H1 (cell line): ENCODE measurements around the gene MACROD2. TPM values are rescaled to one million over a fixed set of nuclear protein-coding genes. Genes with fewer than 3 reads are reported as not detected.
A peak's percentile ranks its signal among the peaks of the same experiment; 100 is the strongest.

Experiments used
- CTCF ChIA-PET: fragments of 300-600 bp; sonication (Branson Sonifier 250); formaldehyde crosslinking; loops from one replicate; lab custom pipeline; 2021; ENCODE audit not compliant: partially characterized antibody; lab: Charles Lee
- POLR2A ChIA-PET: fragments of 300-600 bp; sonication (Branson Sonifier 250); formaldehyde crosslinking; loops from one replicate; lab custom pipeline; 2021; ENCODE audit warnings: inconsistent platforms; ENCODE audit not compliant: partially characterized antibody; lab: Charles Lee
- DNase-seq, 2 experiments: peaks; one replicate each; pipeline versions ENCODE4 v3.0.0 to v3.0.0-alpha.2; 2010 to 2022; ENCODE audit warnings: low spot score in 2 of 2, low read depth in 1 of 2, mixed read lengths in 1 of 2
- FAIRE-seq: peaks from 2 replicates; lab custom pipeline; 2011; peaks lifted over from hg19 to GRCh38; lab: Jason Lieb, UNC
- H2AFZ ChIP-seq: 2 replicates; pipeline ENCODE4 v1.8.1; 2012; ENCODE audit warnings: low read length, inconsistent platforms
- H2AK5ac ChIP-seq: 2 replicates; pipeline ENCODE4 v1.6.1; 2013; ENCODE audit warnings: low read depth, low read length
- H2BK120ac ChIP-seq: replicated peaks from 2 replicates; pipeline ENCODE3; 2013; ENCODE audit warnings: low read depth, low read length, inconsistent platforms
- H2BK12ac ChIP-seq: 2 replicates; pipeline ENCODE4 v1.6.1; 2013; ENCODE audit warnings: low read depth, low read length
- H2BK15ac ChIP-seq: 2 replicates; pipeline ENCODE4 v1.6.1; 2013; ENCODE audit warnings: low read length
- H2BK20ac ChIP-seq: 2 replicates; pipeline ENCODE4 v1.6.1; 2013; ENCODE audit warnings: low read length
- H2BK5ac ChIP-seq: 2 replicates; pipeline ENCODE4 v1.6.1; 2013; ENCODE audit warnings: low read depth, low read length
- H3K14ac ChIP-seq: 2 replicates; pipeline ENCODE4 v1.6.1; 2013; ENCODE audit warnings: inconsistent platforms; ENCODE audit not compliant: insufficient read length
- H3K18ac ChIP-seq: 2 replicates; pipeline ENCODE4 v1.6.1; 2013; ENCODE audit warnings: low read length; ENCODE audit errors: extremely low read depth
- H3K23ac ChIP-seq: 2 replicates; pipeline ENCODE4 v1.6.1; 2013; ENCODE audit warnings: inconsistent platforms; ENCODE audit not compliant: insufficient read length
- H3K23me2 ChIP-seq: 2 replicates; pipeline ENCODE4 v1.6.1; 2013; ENCODE audit warnings: low read depth, low read length
- H3K27ac ChIP-seq: 2 replicates; pipeline ENCODE4 v1.6.1; 2011; ENCODE audit warnings: low read depth, low read length, inconsistent platforms
- H3K27me3 ChIP-seq, 4 experiments: replicated peaks in 1 of 4; 1 replicate in 1 of 4; 2 replicates in 3 of 4; pipeline versions ENCODE4 v1.6.1 to v1.8.1; 2011 to 2013; ENCODE audit warnings: low read length in 3 of 4, mild to moderate bottlenecking in 3 of 4, inconsistent platforms in 2 of 4, mixed read lengths in 2 of 4, moderate library complexity in 1 of 4; ENCODE audit not compliant: control insufficient read depth in 3 of 4, insufficient read depth in 3 of 4; ENCODE audit errors: extremely low read depth in 1 of 4
- H3K36me3 ChIP-seq, 4 experiments: 2 replicates each; pipeline versions ENCODE4 v1.6.1 to v1.8.1; 2011 to 2013; ENCODE audit warnings: mild to moderate bottlenecking in 4 of 4, low read length in 3 of 4, moderate library complexity in 2 of 4, control low read depth in 1 of 4, inconsistent platforms in 1 of 4; ENCODE audit not compliant: insufficient read depth in 4 of 4, control insufficient read depth in 2 of 4
- H3K4ac ChIP-seq: replicated peaks from 2 replicates; pipeline ENCODE3; 2013; ENCODE audit warnings: low read length, low read depth, mixed read lengths, inconsistent platforms; ENCODE audit not compliant: insufficient read length
- H3K4me1 ChIP-seq, 4 experiments: replicated peaks in 1 of 4; 1 replicate in 1 of 4; 2 replicates in 3 of 4; pipeline versions ENCODE4 v1.6.1 to v1.8.1; 2011 to 2013; ENCODE audit warnings: low read length in 3 of 4, inconsistent platforms in 2 of 4, mixed read lengths in 1 of 4; ENCODE audit not compliant: insufficient read depth in 4 of 4, control insufficient read depth in 3 of 4
- H3K4me2 ChIP-seq, 2 experiments: 2 replicates each; pipeline versions ENCODE4 v1.6.1 to v1.8.1; 2011 to 2013; ENCODE audit warnings: low read depth in 2 of 2, low read length in 2 of 2, control low read depth in 1 of 2, inconsistent platforms in 1 of 2, mild to moderate bottlenecking in 1 of 2; ENCODE audit not compliant: insufficient read depth in 1 of 2
- H3K4me3 ChIP-seq, 4 experiments: fragments of 200-600, 300-600 bp in 1 of 4; sonication (generic), shearing (Covaris generic), sonication (Bioruptor Twin) in 1 of 4; 2 replicates each; pipeline versions ENCODE4 v1.5.1 to v1.8.1; 2011 to 2016; ENCODE audit warnings: low read length in 4 of 4, low read depth in 3 of 4, control low read depth in 2 of 4, inconsistent platforms in 2 of 4, mild to moderate bottlenecking in 2 of 4, mixed read lengths in 1 of 4, moderate library complexity in 1 of 4; ENCODE audit not compliant: insufficient read depth in 2 of 4; ENCODE audit errors: extremely low read depth in 1 of 4
- H3K56ac ChIP-seq: replicated peaks from 2 replicates; pipeline ENCODE3; 2013; ENCODE audit warnings: low read depth, mild to moderate bottlenecking, mixed read lengths, low read length, inconsistent platforms; ENCODE audit not compliant: insufficient read length
- H3K79me1 ChIP-seq: 2 replicates; pipeline ENCODE4 v1.6.1; 2013; ENCODE audit warnings: low read depth, low read length, control low read depth
- H3K79me2 ChIP-seq, 2 experiments: 2 replicates each; pipeline versions ENCODE4 v1.6.1 to v1.8.1; 2012 to 2013; ENCODE audit warnings: low read length in 2 of 2, mild to moderate bottlenecking in 2 of 2, inconsistent platforms in 1 of 2; ENCODE audit not compliant: insufficient read depth in 2 of 2, control insufficient read depth in 1 of 2
- H3K9ac ChIP-seq, 4 experiments: replicated peaks in 1 of 4; 1 replicate in 1 of 4; 2 replicates in 3 of 4; pipeline versions ENCODE4 v1.6.1 to v1.8.1; 2011 to 2013; ENCODE audit warnings: low read depth in 3 of 4, low read length in 3 of 4, control low read depth in 2 of 4, mild to moderate bottlenecking in 2 of 4, moderate library complexity in 2 of 4, inconsistent platforms in 1 of 4; ENCODE audit errors: extremely low read depth in 1 of 4
- H3K9me3 ChIP-seq, 2 experiments: 2 replicates each; pipeline versions ENCODE4 v1.6.1 to v1.8.1; 2012 to 2013; ENCODE audit warnings: mild to moderate bottlenecking in 2 of 2, moderate library complexity in 2 of 2, control low read depth in 1 of 2, inconsistent platforms in 1 of 2, low read depth in 1 of 2, low read length in 1 of 2, mixed read lengths in 1 of 2; ENCODE audit not compliant: insufficient read depth in 2 of 2
- H4K20me1 ChIP-seq, 2 experiments: replicated peaks in 1 of 2; 2 replicates each; pipeline versions ENCODE3 to v1.8.1; 2011 to 2013; ENCODE audit warnings: inconsistent platforms in 2 of 2, low read length in 2 of 2, mild to moderate bottlenecking in 1 of 2; ENCODE audit not compliant: insufficient read depth in 2 of 2, control insufficient read depth in 1 of 2
- H4K5ac ChIP-seq: 2 replicates; pipeline ENCODE4 v1.6.1; 2013; ENCODE audit warnings: low read length, low read depth, mixed read lengths, inconsistent platforms; ENCODE audit not compliant: insufficient read length
- H4K8ac ChIP-seq: 2 replicates; pipeline ENCODE4 v1.8.0; 2013; ENCODE audit warnings: mild to moderate bottlenecking, moderate library complexity, low read length, inconsistent platforms; ENCODE audit not compliant: insufficient read depth; ENCODE audit errors: extremely low read depth
- H4K91ac ChIP-seq: replicated peaks from 2 replicates; pipeline ENCODE3; 2013; ENCODE audit warnings: low read length, mixed read lengths, inconsistent platforms; ENCODE audit not compliant: insufficient read length
- BRCA1 ChIP-seq: IDR thresholded peaks from 2 replicates; pipeline ENCODE4 v1.6.1; 2012; ENCODE audit warnings: low read depth, low read length, improper control_type of control experiment
- EZH2 ChIP-seq: fragments of 200-600 bp; sonication (generic); IDR thresholded peaks from 2 replicates; pipeline ENCODE4 v1.7.1; 2012; ENCODE audit warnings: low read depth, mild to moderate bottlenecking, moderate library complexity, low read length, inconsistent platforms; ENCODE audit not compliant: severe bottlenecking
- KDM1A ChIP-seq: fragments of 200-600, 300-600 bp; sonication (generic); IDR thresholded peaks from 2 replicates; pipeline ENCODE4 v1.7.1; 2016; ENCODE audit warnings: mild to moderate bottlenecking, low read length, borderline replicate concordance
- KDM4A ChIP-seq: IDR thresholded peaks from one replicate; pipeline ENCODE4 v1.7.1; 2012; ENCODE audit warnings: low read depth, mild to moderate bottlenecking, moderate library complexity, low read length, inconsistent platforms; ENCODE audit not compliant: severe bottlenecking
- KDM5A ChIP-seq: fragments of 200-600 bp; IDR thresholded peaks from 2 replicates; pipeline ENCODE4 v1.7.1; 2012; ENCODE audit warnings: mild to moderate bottlenecking, low read length, inconsistent platforms, mixed read lengths
- MAFK ChIP-seq: IDR thresholded peaks from 2 replicates; pipeline ENCODE4 v1.6.1; 2012; ENCODE audit warnings: low read depth, mild to moderate bottlenecking, improper control_type of control experiment, low read length
- NRF1 ChIP-seq: IDR thresholded peaks from 2 replicates; pipeline ENCODE4 v1.6.1; 2011; ENCODE audit warnings: mild to moderate bottlenecking, low read depth, low read length, improper control_type of control experiment
- RFX5 ChIP-seq: IDR thresholded peaks from 2 replicates; pipeline ENCODE4 v1.6.1; 2011; ENCODE audit warnings: low read depth, low read length, improper control_type of control experiment, borderline replicate concordance
- SAP30 ChIP-seq: fragments of 300-600 bp; sonication (generic); IDR thresholded peaks from 2 replicates; pipeline ENCODE4 v1.7.1; 2012; ENCODE audit warnings: low read length, moderate library complexity, mild to moderate bottlenecking, inconsistent platforms; ENCODE audit not compliant: insufficient read depth, insufficient replicate concordance
- TAF1 ChIP-seq: IDR thresholded peaks from 2 replicates; pipeline ENCODE4 v1.6.1; 2011; ENCODE audit warnings: mild to moderate bottlenecking, low read depth, low read length
- TAF7 ChIP-seq: optimal IDR thresholded peaks from 2 replicates; pipeline ENCODE3; 2011; ENCODE audit warnings: low read depth, mild to moderate bottlenecking, inconsistent platforms, low read length, moderate library complexity, borderline replicate concordance
- USF2 ChIP-seq: IDR thresholded peaks from 2 replicates; pipeline ENCODE4 v1.6.1; 2011; ENCODE audit warnings: low read length, improper control_type of control experiment
- YY1 ChIP-seq: IDR thresholded peaks from 2 replicates; pipeline ENCODE4 v1.6.1; 2011; ENCODE audit warnings: low read depth, mild to moderate bottlenecking, low read length
- WGBS, 2 experiments: shearing (Covaris generic) in 1 of 2; methylation state at CpG; one replicate each; pipeline versions ENCODE4 v1.1.6 to v1.1.7; 2013 to 2015; ENCODE audit warnings: low lambda C conversion rate in 2 of 2, mixed read lengths in 2 of 2, inconsistent platforms in 1 of 2, low coverage in 1 of 2, missing lambda C conversion rate in 1 of 2; ENCODE audit not compliant: insufficient replicate concordance in 2 of 2, insufficient coverage in 1 of 2, insufficient read length in 1 of 2; ENCODE audit errors: extremely low coverage in 1 of 2, missing lambda C conversion rate in 1 of 2; 5-methylcytosine and 5-hydroxymethylcytosine counted together
- polyA plus RNA-seq, 7 experiments: library from polyadenylated mRNA; depleted of rRNA in 3 of 7; stranded (reverse) in 5 of 7; unstranded in 2 of 7; fragments of >200 nt in 5 of 7; fragments of 200-250 nt in 2 of 7; gene quantifications; 1 replicate in 5 of 7; 2 replicates in 1 of 7; 4 replicates in 1 of 7; pipeline versions ENCODE4 v1.2.1 to v1.2.3, GENCODE V29; 2011 to 2013; ENCODE audit warnings: missing spikeins in 2 of 7, mixed read lengths in 2 of 7
- total RNA-seq: library from RNA; stranded (reverse); fragmentation: NEBNext Ultra II Directional; extraction: Animal tissue kit (Norgen Biotek cat#: 25700); gene quantifications from 2 replicates; pipeline ENCODE4 v1.2.1, GENCODE V29; 2021

MACROD2 gene
- total and polyA plus RNA-seq, 2 of the 8 experiments (the other 6 are each of a cell fraction or from before 2014, with no cell fraction given): 0.70 to 3.9 TPM

- Histone ChIP-seq H4K91ac (no peak overlapping the region), H3K23ac (no peak overlapping the region), H2BK120ac (no peak overlapping the region), H2AFZ (peak overlapping the region; percentile 6; the same call in 1 of the 2 replicates), H3K23me2 (peaks cover 1% of the 10 kb centered on the region; the same call in 1 of the 2 replicates), H4K5ac (no peak overlapping the region), H3K18ac (no peak overlapping the region), H3K27me3 (no peaks in the 10 kb centered on the region), H3K4ac (no peak overlapping the region), H2AK5ac (no peak overlapping the region), H3K56ac (no peak overlapping the region), H3K79me1 (no peaks in the 10 kb centered on the region; the same call in 1 of the 2 replicates), H2BK15ac (no peak overlapping the region), H3K4me2 (no peak overlapping the region), H2BK12ac (peak overlapping the region; percentile 39; the same call in 1 of the 2 replicates), H4K20me1 (no peaks in the 10 kb centered on the region), H3K9me3 (no peaks in the 10 kb centered on the region), H4K8ac (no peak overlapping the region), H2BK5ac (no peak overlapping the region), H3K4me1 (peaks cover 0 to 6% (median 0%) of the 10 kb centered on the region in 4 experiments; a peak in 4 of 7 replicates), H3K9ac (no peak overlapping the region), H3K36me3 (no peaks in the 10 kb centered on the region), H2BK20ac (no peak overlapping the region), H3K27ac (no peak overlapping the region), H3K79me2 (no peaks in the 10 kb centered on the region), H3K4me3 (no peak overlapping the region), H3K14ac (no peak overlapping the region)
- no peak for DNase-seq
- CTCF ChIA-PET: interaction anchor here (1.1 to 1.3 kb wide), 2 partner anchors 10 to 33 kb away, joined by 3 read pairs; no protein-coding TSS in a partner anchor
- no peak for FAIRE-seq
- WGBS, 2 experiments: 95% methylated on average over 8 of the region's 8 CpGs; no CpG with 5 or more reads in 1 of the 2 experiments
- POLR2A ChIA-PET: no interaction called here
- no peak for TF ChIP-seq BRCA1
- no peak for TF ChIP-seq EZH2
- no peak for TF ChIP-seq KDM4A
- no peak for TF ChIP-seq TAF1
- TF ChIP-seq YY1: no peak
- no peak for TF ChIP-seq KDM1A
- TF ChIP-seq NRF1: no peak
- no peak for TF ChIP-seq KDM5A
- no peak for TF ChIP-seq TAF7
- TF ChIP-seq USF2: no peak
- TF ChIP-seq SAP30: no peak
- TF ChIP-seq MAFK: no peak
- TF ChIP-seq RFX5: no peak
Observed at GRCh38 chr20:14915356-14915755, 920.0 kb downstream of the MACROD2 start.
